RWPE2 (cell line): Measurements from ENCODE around the gene COL27A1.

Source experiments
- ATAC-seq: fragments of 200-7000 bp; cut with Tn5 transposase; 3 replicates; pipeline ENCODE4 v1.9.1; 2021; ENCODE audit warnings: low read depth
- DNase-seq: peaks from one replicate; pipeline ENCODE4 v3.0.0-alpha.2; 2020; ENCODE audit warnings: low spot score
- H3K27ac ChIP-seq: fragments of 450-650 bp; 2 replicates; pipeline ENCODE4 v1.5.1; 2017; ENCODE audit warnings: mild to moderate bottlenecking; ENCODE audit not compliant: poor library complexity, severe bottlenecking
- H3K27me3 ChIP-seq: fragments of 250-450 bp; sonication (Bioruptor Pico); 2 replicates; pipeline ENCODE4 v1.5.1; 2021; ENCODE audit warnings: mild to moderate bottlenecking, moderate library complexity; ENCODE audit not compliant: insufficient read depth, poor library complexity, severe bottlenecking
- H3K36me3 ChIP-seq: fragments of 250-450 bp; sonication (Bioruptor Pico); 2 replicates; pipeline ENCODE4 v1.5.1; 2020; ENCODE audit warnings: low read depth, mild to moderate bottlenecking, moderate library complexity
- H3K4me1 ChIP-seq: fragments of 250-450 bp; sonication (Bioruptor Pico); 2 replicates; pipeline ENCODE4 v1.5.1; 2021; ENCODE audit warnings: mild to moderate bottlenecking, moderate library complexity; ENCODE audit not compliant: insufficient read depth, poor library complexity, severe bottlenecking
- H3K4me3 ChIP-seq: fragments of 250-450 bp; sonication (Bioruptor Pico); 2 replicates; pipeline ENCODE4 v1.5.1; 2021; ENCODE audit warnings: mild to moderate bottlenecking, moderate library complexity; ENCODE audit not compliant: severe bottlenecking
- H3K9me3 ChIP-seq: fragments of 250-450 bp; sonication (Bioruptor Pico); 2 replicates; pipeline ENCODE4 v1.5.1; 2021; ENCODE audit warnings: mild to moderate bottlenecking, moderate library complexity; ENCODE audit not compliant: severe bottlenecking
- TF ChIP-seq, protein P1 (sequence below): fragments of 450-650 bp; IDR thresholded peaks from one replicate; pipeline ENCODE4 v1.5.1; 2017; ENCODE audit warnings: mild to moderate bottlenecking, moderate library complexity; ENCODE audit not compliant: poor library complexity, severe bottlenecking

Gene COL27A1

DNA sequence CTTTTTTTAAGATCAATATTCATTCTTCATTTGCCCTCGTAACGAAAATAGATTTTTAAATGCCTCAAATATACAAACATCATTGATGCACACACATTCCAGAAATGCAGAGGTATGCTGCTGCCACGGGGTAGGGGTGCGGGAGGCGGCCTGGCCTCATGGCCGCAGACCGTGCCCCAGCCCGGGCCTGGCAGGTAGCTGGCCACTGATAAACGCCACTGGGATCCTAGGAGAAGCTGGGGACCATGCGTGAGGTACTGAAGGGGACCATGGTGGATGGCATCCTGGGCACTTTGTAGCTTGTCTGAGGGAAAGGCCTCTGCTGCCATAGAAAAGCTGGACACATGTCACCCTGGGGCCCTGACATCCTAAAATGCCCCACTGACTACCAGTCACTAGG, 180.8 kb downstream of the COL27A1 start:
- Histone ChIP-seq H3K4me1 (no peaks in the 10 kb centered on the region), H3K27ac (no peak overlapping the region), H3K27me3 (no peaks in the 10 kb centered on the region), H3K4me3 (no peak overlapping the region), H3K36me3 (peaks cover 5% of the 10 kb centered on the region; the same call in 1 of the 2 replicates), H3K9me3 (no peaks in the 10 kb centered on the region)
- ATAC-seq, result no peak
- DNase-seq, result no peak
- TF ChIP-seq, protein P1, sequence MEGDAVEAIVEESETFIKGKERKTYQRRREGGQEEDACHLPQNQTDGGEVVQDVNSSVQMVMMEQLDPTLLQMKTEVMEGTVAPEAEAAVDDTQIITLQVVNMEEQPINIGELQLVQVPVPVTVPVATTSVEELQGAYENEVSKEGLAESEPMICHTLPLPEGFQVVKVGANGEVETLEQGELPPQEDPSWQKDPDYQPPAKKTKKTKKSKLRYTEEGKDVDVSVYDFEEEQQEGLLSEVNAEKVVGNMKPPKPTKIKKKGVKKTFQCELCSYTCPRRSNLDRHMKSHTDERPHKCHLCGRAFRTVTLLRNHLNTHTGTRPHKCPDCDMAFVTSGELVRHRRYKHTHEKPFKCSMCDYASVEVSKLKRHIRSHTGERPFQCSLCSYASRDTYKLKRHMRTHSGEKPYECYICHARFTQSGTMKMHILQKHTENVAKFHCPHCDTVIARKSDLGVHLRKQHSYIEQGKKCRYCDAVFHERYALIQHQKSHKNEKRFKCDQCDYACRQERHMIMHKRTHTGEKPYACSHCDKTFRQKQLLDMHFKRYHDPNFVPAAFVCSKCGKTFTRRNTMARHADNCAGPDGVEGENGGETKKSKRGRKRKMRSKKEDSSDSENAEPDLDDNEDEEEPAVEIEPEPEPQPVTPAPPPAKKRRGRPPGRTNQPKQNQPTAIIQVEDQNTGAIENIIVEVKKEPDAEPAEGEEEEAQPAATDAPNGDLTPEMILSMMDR, result no peak

DNA sequence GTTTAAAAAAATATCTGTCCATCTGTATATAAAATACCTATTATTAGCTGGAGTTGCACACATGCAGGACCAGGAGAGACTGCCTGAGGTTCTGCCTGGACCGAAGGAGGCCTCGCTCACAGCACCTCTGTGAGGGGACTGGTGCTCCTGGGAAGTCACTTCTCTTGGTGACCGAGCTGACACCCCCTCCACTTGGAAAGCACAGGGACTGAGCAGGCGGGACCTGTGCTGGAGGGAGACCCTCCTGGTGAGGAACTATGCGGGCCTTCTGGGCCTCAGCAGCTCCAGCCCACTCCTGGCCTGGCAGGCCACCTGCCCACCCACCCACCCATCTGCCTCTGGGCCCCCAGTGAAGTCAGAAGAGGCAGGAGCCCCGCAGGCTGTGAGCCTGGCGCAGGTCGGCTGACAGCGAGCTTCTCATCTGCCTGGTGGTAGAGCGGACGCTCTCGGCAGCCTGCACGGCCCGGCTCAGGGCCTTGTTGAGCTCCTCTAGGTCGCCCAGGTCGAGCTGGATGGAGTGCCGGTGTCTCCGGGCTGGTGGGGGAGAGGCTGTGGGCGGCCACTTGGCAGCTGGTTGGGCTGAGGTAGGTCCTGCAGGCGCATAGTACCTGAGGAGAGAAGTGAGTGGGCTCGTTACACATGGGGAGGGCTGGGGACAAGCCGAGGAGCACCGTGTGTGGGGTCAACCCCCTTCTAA, 181.5 kb downstream of the COL27A1 start:
- TF ChIP-seq, protein P1, result no peak
- ATAC-seq (no peak), DNase-seq (no peak)
- Histone ChIP-seq H3K27me3 (no peaks in the 10 kb centered on the region), H3K4me1 (no peaks in the 10 kb centered on the region), H3K4me3 (no peak overlapping the region), H3K27ac (no peak overlapping the region), H3K36me3 (peaks cover 5% of the 10 kb centered on the region; the same call in 1 of the 2 replicates), H3K9me3 (no peaks in the 10 kb centered on the region)

DNA sequence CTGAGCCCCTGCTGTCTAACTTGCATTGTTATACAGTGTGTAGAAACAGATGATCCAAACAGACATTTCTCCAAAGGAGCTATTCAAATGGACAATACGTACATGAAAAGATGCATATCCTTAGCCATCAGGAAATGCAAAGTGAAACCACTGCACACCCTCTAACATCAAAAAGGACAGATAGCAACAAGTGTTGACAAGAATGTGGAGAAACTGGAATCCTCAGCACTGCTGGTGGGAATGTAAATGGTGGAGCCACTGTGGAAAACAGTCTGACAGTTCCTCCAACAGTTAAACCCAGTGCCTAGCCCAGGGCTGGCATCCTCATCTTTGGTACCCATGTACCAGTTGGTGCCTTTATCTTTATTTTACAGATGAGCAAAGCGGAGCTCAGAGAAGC, 182.8 kb downstream of the COL27A1 start:
- Histone ChIP-seq H3K36me3 (peaks cover 9% of the 10 kb centered on the region), H3K4me3 (no peak overlapping the region), H3K9me3 (no peaks in the 10 kb centered on the region), H3K27ac (no peak overlapping the region), H3K4me1 (peaks cover 4% of the 10 kb centered on the region), H3K27me3 (no peaks in the 10 kb centered on the region)
- ATAC-seq, result no peak
- TF ChIP-seq, protein P1, result no peak
- DNase-seq, result no peak

DNA sequence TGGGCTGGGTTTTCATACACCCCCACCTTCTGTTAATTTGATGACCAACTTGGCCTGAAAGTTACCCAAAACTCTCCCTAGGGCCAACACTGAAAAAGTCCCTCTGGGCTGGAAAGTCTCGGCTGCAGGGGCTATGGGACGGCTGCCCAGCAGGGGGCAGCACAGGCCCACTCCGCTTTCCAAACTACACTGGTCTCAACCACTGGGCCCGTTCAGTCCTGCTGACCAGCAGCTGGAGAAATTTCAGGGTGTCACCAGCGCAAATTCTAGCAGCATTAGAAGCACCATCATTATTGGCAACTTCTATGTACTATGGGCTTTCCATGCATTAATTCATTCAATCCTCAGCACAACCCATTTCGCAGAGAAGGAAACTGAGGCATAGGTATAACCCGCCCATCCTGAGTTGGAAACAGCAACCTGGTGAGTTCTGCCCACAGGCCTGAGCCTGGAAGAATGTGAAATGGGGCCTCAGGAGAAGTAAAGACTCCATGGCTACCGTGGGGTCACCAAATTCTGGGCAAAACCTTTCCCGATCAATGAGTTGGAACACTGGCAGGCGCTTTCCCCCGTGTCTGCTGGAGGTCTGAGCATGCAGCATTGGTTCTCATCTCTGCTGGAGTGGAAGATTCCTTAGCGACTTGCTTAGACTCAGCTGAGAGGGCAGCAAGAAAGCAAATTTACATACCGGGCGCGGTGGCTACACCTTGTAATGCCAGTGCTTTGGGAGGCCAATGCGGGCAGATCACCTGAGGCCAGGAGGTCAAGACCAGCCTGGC, 184.0 kb downstream of the COL27A1 start:
- Histone ChIP-seq H3K4me1 (peaks cover 8% of the 10 kb centered on the region), H3K27me3 (no peaks in the 10 kb centered on the region), H3K36me3 (peaks cover 12% of the 10 kb centered on the region), H3K27ac (no peak overlapping the region), H3K9me3 (no peaks in the 10 kb centered on the region), H3K4me3 (no peak overlapping the region)
- DNase-seq, result no peak
- TF ChIP-seq, protein P1, result peak; percentile 86
- peak; percentile 62; the same call in 2 of the 3 replicates for ATAC-seq
